Bronchial epithelial cell (primary cell): Measurements from ENCODE around the gene KRT79. TPM values are rescaled to one million over a fixed set of nuclear protein-coding genes. Genes with fewer than 3 reads are reported as not detected.

Source experiments
- DNase-seq: peaks from one replicate; pipeline ENCODE4 v3.0.0-alpha.2; 2010; ENCODE audit warnings: low read depth
- FAIRE-seq: peaks from 2 replicates; lab custom pipeline; 2011; peaks lifted over from hg19 to GRCh38; lab: Jason Lieb, UNC
- H3K27me3 ChIP-seq: 2 replicates; pipeline ENCODE4 v1.5.1; 2011; ENCODE audit warnings: low read length; ENCODE audit not compliant: control insufficient read depth, insufficient read depth
- H3K36me3 ChIP-seq: 2 replicates; pipeline ENCODE4 v1.5.1; 2011; ENCODE audit warnings: low read length; ENCODE audit not compliant: control insufficient read depth, insufficient read depth
- H3K4me3 ChIP-seq: 2 replicates; pipeline ENCODE4 v1.5.1; 2011; ENCODE audit warnings: mild to moderate bottlenecking, low read depth, low read length, control low read depth
- CTCF ChIP-seq: IDR thresholded peaks from 2 replicates; pipeline ENCODE4 v1.5.1; 2011; ENCODE audit warnings: mild to moderate bottlenecking, moderate library complexity, low read length, control low read depth, inconsistent platforms; ENCODE audit not compliant: insufficient read depth, severe bottlenecking
- total RNA-seq: library from RNA; depleted of rRNA; stranded (reverse); fragments of >200 nt; gene quantifications from 2 replicates; pipeline ENCODE4 v1.2.1, GENCODE V29; 2014

KRT79 gene
- total RNA-seq, 1 donor from 2014 or later: under 0.01 TPM

- DNase-seq (no peak), FAIRE-seq (peak; percentile 28)
- no peak overlapping the region for H3K4me3 ChIP-seq
- no peaks in the 10 kb centered on the region for H3K36me3 ChIP-seq
- H3K27me3 ChIP-seq: no peaks in the 10 kb centered on the region
- no peak for TF ChIP-seq CTCF
Observed at GRCh38 chr12:52837781-52838608, 3.9 kb upstream of the KRT79 start.

- DNase-seq (peak; percentile 84), FAIRE-seq (peak; percentile 88)
- no peak for TF ChIP-seq CTCF
- H3K27me3 ChIP-seq: no peaks in the 10 kb centered on the region
- no peaks in the 10 kb centered on the region for H3K36me3 ChIP-seq
- no peak overlapping the region for H3K4me3 ChIP-seq
Observed at GRCh38 chr12:52837413-52837741, 3.3 kb upstream of the KRT79 start.

GRCh38 chr12:52836491-52837412 is 2.6 kb upstream of the KRT79 start:
- H3K27me3 ChIP-seq: no peaks in the 10 kb centered on the region
- FAIRE-seq (no peak), DNase-seq (no peak)
- H3K36me3 ChIP-seq: no peaks in the 10 kb centered on the region
- no peak for TF ChIP-seq CTCF
- no peak overlapping the region for H3K4me3 ChIP-seq

- peak; percentile 78 for DNase-seq
- Histone ChIP-seq H3K36me3 (no peaks in the 10 kb centered on the region), H3K27me3 (no peaks in the 10 kb centered on the region), H3K4me3 (no peak overlapping the region)
- TF ChIP-seq CTCF: no peak
- no peak for FAIRE-seq
Observed at GRCh38 chr12:52836042-52836466, 1.9 kb upstream of the KRT79 start.

GRCh38 chr12:52835271-52836041 is 1.3 kb upstream of the KRT79 start:
- H3K4me3 ChIP-seq: no peak overlapping the region
- TF ChIP-seq CTCF: no peak
- H3K36me3 ChIP-seq: no peaks in the 10 kb centered on the region
- H3K27me3 ChIP-seq: no peaks in the 10 kb centered on the region
- DNase-seq (no peak), FAIRE-seq (no peak)
